ENCODE results near the gene VAV3.

The VAV3 gene

DNA sequence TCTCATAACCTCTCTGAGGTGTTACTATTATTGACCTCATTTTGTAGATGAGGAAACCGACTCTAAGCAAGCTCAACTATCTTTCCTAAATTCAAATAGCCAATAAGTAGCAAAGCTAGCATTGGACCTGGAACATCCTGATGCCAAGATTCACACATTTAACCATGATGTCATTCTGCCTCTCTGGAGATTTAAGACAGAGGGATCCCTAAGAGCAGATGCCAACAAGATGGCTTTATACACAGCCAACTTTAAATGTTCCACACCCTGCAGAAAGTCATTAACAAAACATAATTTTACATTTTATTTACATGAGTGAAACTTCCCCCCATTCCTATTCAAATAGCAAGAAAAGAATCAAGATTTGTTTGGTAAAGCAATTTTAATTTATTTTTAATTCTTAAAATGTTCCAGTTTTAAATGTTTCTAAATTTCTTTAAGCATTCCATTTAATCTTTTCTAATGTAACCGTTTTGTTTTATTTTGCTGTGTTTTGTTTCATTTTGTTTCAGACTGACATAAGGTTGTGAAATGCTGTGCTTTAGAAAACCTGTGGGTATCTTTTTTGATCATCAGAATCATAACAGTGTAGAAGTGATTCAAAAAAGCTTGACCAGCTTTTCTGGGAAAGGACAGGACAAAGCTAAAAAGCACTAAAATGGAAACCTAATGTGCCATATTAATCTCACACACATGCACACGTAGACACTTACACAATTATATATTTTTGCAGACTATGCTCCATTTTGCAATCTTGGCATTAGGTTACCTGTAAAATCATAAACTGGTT lies 7.6 kb upstream of the VAV3 start:
- DNase-seq = no peak

- DNase-seq = no peak
Observed at GRCh38 chr1:107966550-107966949, 1.6 kb upstream of the VAV3 start.

- DNase-seq = peak in 2 of 5 experiments; percentile 17 to 28
Observed at GRCh38 chr1:107964336-107965109, 457 bp downstream of the VAV3 start.

- DNase-seq = peak in 4 of 5 experiments; percentile 8 to 73 (median 28)
Observed at GRCh38 chr1:107963601-107964335, 1.2 kb downstream of the VAV3 start.

- DNase-seq = no peak
Observed at GRCh38 chr1:107963008-107963407, 2.0 kb downstream of the VAV3 start.

GRCh38 chr1:107954719-107955415 lies 10.1 kb downstream of the VAV3 start:
- DNase-seq = no peak

- DNase-seq = no peak
Observed at GRCh38 chr1:107954126-107954525, 10.9 kb downstream of the VAV3 start.

DNA sequence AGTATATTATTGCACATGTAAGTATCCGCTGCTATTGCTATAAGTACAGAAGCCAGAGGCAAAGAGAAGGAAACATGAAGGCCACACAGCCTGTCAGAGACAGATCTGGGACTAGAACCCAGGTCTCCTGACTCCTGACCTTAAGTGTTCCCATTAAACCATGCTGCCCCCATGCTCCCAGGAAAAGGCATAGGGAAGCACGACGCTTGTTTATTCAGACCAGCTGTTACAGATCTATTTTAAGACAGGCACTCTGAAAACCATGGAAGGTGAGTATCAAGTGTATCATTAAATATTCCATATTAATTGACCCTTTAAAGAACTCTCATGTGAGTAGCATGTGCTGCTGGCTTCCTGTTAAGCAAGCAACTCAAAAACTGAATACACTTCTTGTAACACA lies 11.4 kb downstream of the VAV3 start:
- DNase-seq = no peak

GRCh38 chr1:107952989-107953388 lies 12.0 kb downstream of the VAV3 start:
- peak in 1 of 5 experiments; percentile 7 for DNase-seq

- DNase-seq = peak in 1 of 5 experiments; percentile 17
Observed at GRCh38 chr1:107950464-107950863, 14.5 kb downstream of the VAV3 start.

DNA sequence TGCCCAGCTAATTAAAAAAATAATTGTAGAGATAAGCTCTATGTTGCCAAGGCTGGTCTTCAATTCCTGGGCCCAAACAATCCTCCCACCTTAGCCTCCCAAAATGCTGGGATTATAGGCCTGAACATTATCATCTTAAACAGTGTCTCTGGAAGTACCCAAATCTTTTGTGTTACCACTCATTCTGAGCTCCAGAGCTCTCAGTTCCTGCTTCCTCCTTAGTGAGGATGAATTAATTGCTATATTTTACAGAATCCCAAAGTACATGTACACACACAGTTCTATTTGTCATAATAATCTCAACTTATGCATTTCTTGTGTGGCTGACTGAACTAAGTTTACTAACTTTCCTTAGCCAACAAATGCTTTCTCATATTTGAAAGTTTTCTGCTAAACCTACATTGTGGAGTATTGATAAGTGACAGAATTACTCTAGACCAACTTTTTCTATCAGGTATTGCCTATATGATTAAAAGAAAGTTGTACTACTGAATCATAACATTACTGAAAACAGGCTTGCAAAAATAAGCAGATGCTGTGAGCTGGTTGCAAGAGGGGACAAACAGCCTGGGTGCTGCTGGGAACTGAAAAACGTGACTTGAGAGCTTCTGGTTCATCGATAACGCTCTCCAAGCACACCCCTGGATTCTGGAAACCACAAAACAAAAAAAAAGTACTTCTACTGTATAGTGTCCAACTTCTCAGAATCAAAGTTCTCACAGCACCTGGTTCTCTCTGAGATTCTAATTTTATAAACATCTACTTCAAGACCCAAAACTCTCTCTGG lies 15.3 kb downstream of the VAV3 start:
- DNase-seq = peak in 1 of 5 experiments; percentile 80

DNA sequence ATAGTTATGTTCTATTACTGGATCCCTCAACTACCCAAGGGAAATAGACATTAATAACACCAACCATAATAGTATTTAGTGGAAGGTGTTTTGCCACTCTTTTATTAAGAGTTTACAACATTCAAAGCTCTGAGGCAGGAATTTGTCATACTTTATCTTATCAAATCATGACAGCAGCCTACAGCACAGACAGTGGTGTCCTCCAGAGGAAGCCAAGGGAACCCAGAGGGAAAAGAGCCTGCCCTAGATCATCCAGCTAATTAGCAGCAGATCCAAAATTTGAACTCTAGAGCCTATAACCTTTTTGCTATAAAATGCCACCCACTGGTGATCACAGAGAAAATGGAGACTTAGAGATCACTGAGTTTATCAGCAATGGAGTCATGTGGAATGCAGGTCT lies 18.2 kb downstream of the VAV3 start:
- DNase-seq = no peak

DNA sequence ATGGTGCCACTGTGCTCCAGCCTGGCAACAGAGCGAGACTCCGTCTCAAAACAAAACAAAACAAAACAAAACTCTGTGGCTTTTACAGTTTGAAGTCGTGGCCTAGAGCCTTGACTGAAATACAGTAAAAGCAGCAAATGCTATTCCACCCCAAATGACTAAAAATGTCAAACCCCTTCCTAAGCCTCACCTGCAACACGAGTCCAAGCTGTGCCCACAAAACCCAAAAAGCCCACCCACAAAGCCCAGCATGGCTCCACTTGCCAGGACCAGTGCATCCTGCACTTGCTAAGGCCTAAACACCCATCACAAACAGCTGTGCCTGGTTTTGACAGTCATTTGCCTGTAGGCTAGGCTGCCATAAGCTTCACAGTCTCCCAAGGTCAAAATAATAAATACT lies 21.3 kb downstream of the VAV3 start:
- DNase-seq = peak in 1 of 5 experiments; percentile 34

GRCh38 chr1:107942814-107943213 lies 22.2 kb downstream of the VAV3 start:
- DNase-seq = no peak

DNA sequence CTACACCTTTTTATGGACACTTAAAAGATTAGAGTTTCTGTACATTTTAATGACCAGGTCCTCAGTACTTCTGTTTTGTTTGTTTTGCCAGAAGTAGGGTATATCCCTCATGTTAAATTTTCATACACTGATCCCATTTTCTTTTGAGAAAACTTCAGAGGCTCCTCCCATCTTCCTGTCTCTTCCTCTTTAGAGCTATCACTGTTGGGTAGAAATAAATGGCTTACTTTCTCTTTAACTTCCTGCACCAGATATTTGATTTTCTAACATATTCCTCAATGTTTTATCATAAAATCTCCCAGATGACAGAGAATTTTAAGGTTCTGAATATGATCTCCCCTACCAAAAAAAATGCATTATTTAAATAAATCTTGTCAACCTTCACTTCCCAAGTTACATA lies 23.4 kb downstream of the VAV3 start:
- no peak for DNase-seq

- DNase-seq = no peak
Observed at GRCh38 chr1:107941123-107941522, 23.9 kb downstream of the VAV3 start.

- DNase-seq = no peak
Observed at GRCh38 chr1:107940701-107941100, 24.3 kb downstream of the VAV3 start.

DNA sequence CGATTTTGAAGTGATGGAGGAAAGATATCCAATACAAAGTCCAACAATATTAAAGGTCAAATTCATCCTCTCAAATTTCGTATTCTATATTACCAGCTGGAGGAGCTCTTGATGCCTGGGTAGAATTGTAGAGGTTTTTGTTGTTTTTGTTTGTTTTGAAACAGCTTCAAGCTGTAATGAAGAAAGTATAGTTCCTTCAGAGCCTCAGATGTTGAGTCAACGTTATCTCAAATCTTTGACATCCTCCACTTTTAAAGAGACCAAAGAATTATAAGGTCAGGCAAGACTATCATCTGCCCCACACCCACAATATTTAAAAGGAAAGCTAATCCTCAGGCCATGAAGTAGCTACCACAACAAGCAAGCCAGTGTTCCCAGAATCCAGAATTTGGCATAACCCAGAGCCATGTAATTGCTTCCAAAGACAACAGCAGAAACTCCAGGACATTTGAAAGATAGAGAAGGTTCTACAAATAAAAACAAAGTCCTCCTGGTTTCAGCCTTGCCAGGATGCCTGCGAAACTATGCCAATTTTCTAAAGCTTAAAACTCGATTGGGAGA lies 24.9 kb downstream of the VAV3 start:
- DNase-seq = no peak

DNA sequence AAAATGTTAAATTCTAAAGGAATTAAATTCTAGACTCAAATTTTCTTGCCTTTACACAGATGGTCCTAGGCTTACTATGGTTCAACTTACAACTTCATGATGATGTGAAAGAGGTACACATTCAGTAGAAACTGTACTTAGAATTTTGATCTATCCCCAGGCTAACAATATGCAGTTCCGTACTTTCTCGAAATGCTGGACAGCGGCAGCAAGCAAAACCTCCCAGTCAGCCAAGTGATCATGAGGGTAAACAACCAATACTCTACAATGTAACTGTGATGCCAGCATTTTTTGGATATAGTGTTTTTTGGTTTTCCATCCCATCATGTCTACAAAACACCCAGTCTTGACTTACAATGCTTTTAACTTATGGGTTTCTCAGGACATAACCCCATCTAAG lies 25.7 kb downstream of the VAV3 start:
- no peak for DNase-seq

- DNase-seq = peak in 3 of 5 experiments; percentile 34 to 69 (median 62)
Observed at GRCh38 chr1:107936498-107937481, 28.2 kb downstream of the VAV3 start.

Measured in T-helper 2 cell (primary cell).